IMR-90 (cell line): ENCODE data around the gene MYO3B.

Source experiments
- BHLHE40 ChIP-seq: fragments of 150-350 bp; IDR thresholded peaks from 2 replicates; pipeline ENCODE4 v1.6.1; 2016; ENCODE audit warnings: mild to moderate bottlenecking, low read depth, low read length
- CEBPB ChIP-seq: IDR thresholded peaks from 2 replicates; pipeline ENCODE4 v1.6.1; 2012; ENCODE audit warnings: low read depth, low read length, improper control_type of control experiment
- MAFK ChIP-seq: IDR thresholded peaks from 2 replicates; pipeline ENCODE4 v1.6.1; 2012; ENCODE audit warnings: low read depth, low read length, improper control_type of control experiment
- MAZ ChIP-seq: IDR thresholded peaks from 2 replicates; pipeline ENCODE4 v1.6.1; 2012; ENCODE audit warnings: low read depth, mild to moderate bottlenecking, low read length, improper control_type of control experiment, moderate library complexity, borderline replicate concordance
- MXI1 ChIP-seq: IDR thresholded peaks from 2 replicates; pipeline ENCODE4 v1.6.1; 2012; ENCODE audit warnings: low read depth, mild to moderate bottlenecking, low read length, moderate library complexity, borderline replicate concordance
- POLR2A ChIP-seq: IDR thresholded peaks from 2 replicates; pipeline ENCODE4 v1.6.1; 2012; ENCODE audit warnings: mild to moderate bottlenecking, low read depth, low read length
- RAD21 ChIP-seq: IDR thresholded peaks from 2 replicates; pipeline ENCODE4 v1.6.1; 2012; ENCODE audit warnings: low read length, improper control_type of control experiment
- RFX5 ChIP-seq: IDR thresholded peaks from 2 replicates; pipeline ENCODE4 v1.8.0; 2012; ENCODE audit warnings: low read depth, mild to moderate bottlenecking, low read length, moderate library complexity
- SMC3 ChIP-seq: fragments of 150-350 bp; IDR thresholded peaks from 2 replicates; pipeline ENCODE4 v1.6.1; 2016; ENCODE audit warnings: low read depth, mild to moderate bottlenecking, antibody characterized with exemption, low read length, moderate library complexity
- TF ChIP-seq, protein P1 (sequence below): conservative IDR thresholded peaks from 2 replicates; pipeline ENCODE4 v1.5.1; 2012; ENCODE audit warnings: mild to moderate bottlenecking, low read depth, low read length, improper control_type of control experiment

DNA sequence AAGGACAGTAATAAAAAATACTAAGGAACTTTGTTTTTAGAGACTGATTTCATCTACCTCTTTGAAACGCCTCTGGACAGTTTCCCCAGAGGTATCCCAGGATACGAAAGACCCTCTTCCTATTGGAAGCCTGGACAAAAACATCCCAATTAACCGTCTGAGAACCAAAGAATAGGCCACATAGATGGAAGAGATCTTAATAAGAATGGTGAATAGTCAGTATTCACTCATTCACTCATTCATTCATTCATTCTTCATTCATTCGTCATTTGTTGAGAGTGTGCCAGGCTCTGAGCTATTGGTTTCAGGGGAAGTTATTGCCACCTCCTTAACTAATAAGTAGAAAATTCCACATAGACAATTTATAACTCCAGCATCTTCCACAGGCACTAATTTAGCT lies 464.0 kb downstream of the MYO3B start:
- TF ChIP-seq, protein P1, sequence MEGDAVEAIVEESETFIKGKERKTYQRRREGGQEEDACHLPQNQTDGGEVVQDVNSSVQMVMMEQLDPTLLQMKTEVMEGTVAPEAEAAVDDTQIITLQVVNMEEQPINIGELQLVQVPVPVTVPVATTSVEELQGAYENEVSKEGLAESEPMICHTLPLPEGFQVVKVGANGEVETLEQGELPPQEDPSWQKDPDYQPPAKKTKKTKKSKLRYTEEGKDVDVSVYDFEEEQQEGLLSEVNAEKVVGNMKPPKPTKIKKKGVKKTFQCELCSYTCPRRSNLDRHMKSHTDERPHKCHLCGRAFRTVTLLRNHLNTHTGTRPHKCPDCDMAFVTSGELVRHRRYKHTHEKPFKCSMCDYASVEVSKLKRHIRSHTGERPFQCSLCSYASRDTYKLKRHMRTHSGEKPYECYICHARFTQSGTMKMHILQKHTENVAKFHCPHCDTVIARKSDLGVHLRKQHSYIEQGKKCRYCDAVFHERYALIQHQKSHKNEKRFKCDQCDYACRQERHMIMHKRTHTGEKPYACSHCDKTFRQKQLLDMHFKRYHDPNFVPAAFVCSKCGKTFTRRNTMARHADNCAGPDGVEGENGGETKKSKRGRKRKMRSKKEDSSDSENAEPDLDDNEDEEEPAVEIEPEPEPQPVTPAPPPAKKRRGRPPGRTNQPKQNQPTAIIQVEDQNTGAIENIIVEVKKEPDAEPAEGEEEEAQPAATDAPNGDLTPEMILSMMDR: no peak
- TF ChIP-seq POLR2A: no peak
- no peak for TF ChIP-seq CEBPB
- TF ChIP-seq RFX5: no peak
- TF ChIP-seq RAD21: no peak
- no peak for TF ChIP-seq BHLHE40
- no peak for TF ChIP-seq MAZ
- no peak for TF ChIP-seq SMC3
- TF ChIP-seq MAFK: no peak
- no peak for TF ChIP-seq MXI1
